Omental fat pad (tissue), 4 donors: ENCODE measurements around the gene ORM2. TPM values are rescaled to one million over a fixed set of nuclear protein-coding genes. Genes with fewer than 3 reads are reported as not detected.

ENCODE experiments used
- ATAC-seq: fragments of 150-250 bp; one replicate; pipeline ENCODE4 v1.9.1; 2016; ENCODE audit warnings: mild to moderate bottlenecking, moderate library complexity; ENCODE audit not compliant: low FRiP score
- DNase-seq: peaks from one replicate; pipeline ENCODE4 v3.0.0-alpha.2; 2019; ENCODE audit warnings: low spot score
- CTCF ChIP-seq, 3 donors: fragments of 450-650 bp; IDR thresholded peaks; one replicate each; pipeline ENCODE4 v1.5.1; 2016 to 2017; ENCODE audit warnings: antibody characterized with exemption in 3 of 3, mild to moderate bottlenecking in 3 of 3, moderate library complexity in 2 of 3
- total RNA-seq, 4 donors: library from RNA; depleted of rRNA; stranded (reverse); fragments of >200 nt; gene quantifications; one replicate each; pipeline ENCODE4 v1.1.0, GENCODE V29; 2016

The ORM2 gene
- total RNA-seq, 4 donors from 2014 or later, result 1.6 TPM; not detected in 3

DNA sequence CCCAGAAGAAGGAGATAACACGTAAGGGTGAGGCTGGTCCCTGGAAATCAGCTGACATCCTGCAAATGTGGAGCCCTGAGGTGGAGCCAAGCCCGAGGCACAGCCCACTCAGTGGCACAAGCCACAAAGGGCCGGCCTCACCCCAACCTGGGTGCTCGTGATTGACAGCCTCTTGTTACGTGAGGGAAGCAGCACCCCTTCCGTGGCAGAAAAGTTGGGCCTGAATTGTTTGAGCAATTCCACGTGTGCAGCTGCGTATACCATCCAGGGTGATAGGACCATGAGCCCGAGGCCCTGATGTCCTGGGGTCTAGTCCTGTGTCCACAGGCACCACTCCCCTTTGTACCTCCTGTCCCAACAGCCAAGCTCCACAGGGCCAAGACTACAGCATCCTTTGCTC is 4.8 kb downstream of the ORM2 start:
- ATAC-seq (no peak), DNase-seq (no peak)

GRCh38 chr9:114335745-114336144 is 6.1 kb downstream of the ORM2 start:
- ATAC-seq, result no peak
- TF ChIP-seq CTCF (IDR thresholded peaks at IDR 0.05), result no peak
- DNase-seq, result no peak

More for the DNA sequence above, 4.8 kb downstream of the ORM2 start:
- TF ChIP-seq CTCF (IDR thresholded peaks at IDR 0.05), result no peak

- DNase-seq (no peak), ATAC-seq (no peak)
- TF ChIP-seq CTCF (IDR thresholded peaks at IDR 0.05), result no peak
These were observed 6.5 kb downstream of the ORM2 start for GRCh38 chr9:114336157-114336556.

- DNase-seq (no peak), ATAC-seq (no peak)
- no peak for TF ChIP-seq CTCF (IDR thresholded peaks at IDR 0.05)
These were observed 7.2 kb downstream of the ORM2 start for GRCh38 chr9:114336699-114337395.

GRCh38 chr9:114338187-114338586 is 8.5 kb downstream of the ORM2 start:
- DNase-seq (no peak), ATAC-seq (no peak)
- TF ChIP-seq CTCF (IDR thresholded peaks at IDR 0.05), result no peak

GRCh38 chr9:114339130-114339908 is 9.7 kb downstream of the ORM2 start:
- peak; percentile 60 for ATAC-seq
- no peak for TF ChIP-seq CTCF (IDR thresholded peaks at IDR 0.05)
- peak; percentile 42 for DNase-seq
